HepG2 (cell line): ENCODE measurements around the gene INHA. TPM values are rescaled to one million over a fixed set of nuclear protein-coding genes. Genes with fewer than 3 reads are reported as not detected.

ENCODE experiments used
- ARID2 ChIP-seq: sonication (generic); formaldehyde crosslinking; IDR thresholded peaks from 2 replicates; pipeline ENCODE4 v1.8.1; 2022; ENCODE audit warnings: mild to moderate bottlenecking, missing genetic modification reagents, borderline replicate concordance
- CREM ChIP-seq, 2 experiments: sonication (generic) in 1 of 2; formaldehyde crosslinking in 1 of 2; IDR thresholded peaks; 2 replicates each; pipeline versions ENCODE4 v1.4.0 to v1.6.1; 2016 to 2020; ENCODE audit warnings: antibody characterized with exemption in 1 of 2, mild to moderate bottlenecking in 1 of 2, missing genetic modification reagents in 1 of 2
- ELF3 ChIP-seq: IDR thresholded peaks from 2 replicates; pipeline ENCODE4 v1.6.1; 2016; ENCODE audit warnings: missing genetic modification reagents, missing compliant biosample characterization
- HHEX ChIP-seq: IDR thresholded peaks from 2 replicates; pipeline ENCODE4 v1.6.1; 2016; ENCODE audit warnings: control low read depth
- NCOA5 ChIP-seq: sonication (generic); formaldehyde crosslinking; IDR thresholded peaks from 2 replicates; pipeline ENCODE4 v1.4.0; 2020; ENCODE audit warnings: missing genetic modification reagents
- SMAD3 ChIP-seq: sonication (generic); formaldehyde crosslinking; IDR thresholded peaks from 2 replicates; pipeline ENCODE4 v1.4.0; 2020; ENCODE audit warnings: missing genetic modification reagents
- ZBTB20 ChIP-seq: sonication (generic); formaldehyde crosslinking; IDR thresholded peaks from 2 replicates; pipeline ENCODE4 v1.8.1; 2023; ENCODE audit warnings: missing genetic modification reagents, low read depth, mild to moderate bottlenecking, borderline replicate concordance
- ZNF10 ChIP-seq: sonication (generic); formaldehyde crosslinking; IDR thresholded peaks from 2 replicates; pipeline ENCODE4 v1.4.0; 2020; ENCODE audit warnings: mild to moderate bottlenecking, low read depth, missing genetic modification reagents, borderline replicate concordance
- ZNF274 ChIP-seq: sonication (generic); formaldehyde crosslinking; IDR thresholded peaks from 2 replicates; pipeline ENCODE4 v1.5.1; 2020; ENCODE audit warnings: mild to moderate bottlenecking, missing genetic modification reagents
- ZNF337 ChIP-seq: sonication (generic); formaldehyde crosslinking; IDR thresholded peaks from 2 replicates; pipeline ENCODE4 v1.5.1; 2020; ENCODE audit warnings: missing genetic modification reagents, low read depth, mild to moderate bottlenecking, borderline replicate concordance
- ZNF782 ChIP-seq: sonication (generic); formaldehyde crosslinking; IDR thresholded peaks from 2 replicates; pipeline ENCODE4 v1.4.0; 2020; ENCODE audit warnings: missing genetic modification reagents, mild to moderate bottlenecking, borderline replicate concordance
- ZSCAN25 ChIP-seq: sonication (generic); formaldehyde crosslinking; IDR thresholded peaks from 2 replicates; pipeline ENCODE4 v1.8.0; 2022; ENCODE audit warnings: mild to moderate bottlenecking, missing genetic modification reagents
- polyA plus RNA-seq, 8 experiments: library from polyadenylated mRNA; depleted of rRNA in 3 of 8; stranded (reverse) in 7 of 8; unstranded in 1 of 8; fragments of >200 nt; fragmentation: Illumina TruSeq in 4 of 8; extraction: Trizol in 4 of 8; gene quantifications; 2 replicates each; pipeline versions ENCODE4 v1.2.1 to v1.2.3, GENCODE V29; 2011 to 2016; ENCODE audit warnings: low read depth in 4 of 8, missing spikeins in 1 of 8, mixed read lengths in 1 of 8; ENCODE audit not compliant: insufficient read depth in 1 of 8
- total RNA-seq, 5 experiments: library from RNA; depleted of rRNA; stranded (reverse); fragments of >200 nt; fragmentation: Illumina TruSeq; extraction: Trizol; gene quantifications; 2 replicates each; pipeline ENCODE4 v1.2.3, GENCODE V29; 2016; ENCODE audit warnings: low read depth in 1 of 5
- TF ChIP-seq, protein P1 (sequence below): sonication (generic); formaldehyde crosslinking; IDR thresholded peaks from 2 replicates; pipeline ENCODE4 v1.4.0; 2020; ENCODE audit warnings: mild to moderate bottlenecking, missing genetic modification reagents
- TF ChIP-seq, protein P2 (sequence below): sonication (generic); formaldehyde crosslinking; IDR thresholded peaks from 2 replicates; pipeline ENCODE4 v1.5.1; 2020; ENCODE audit warnings: mild to moderate bottlenecking, missing genetic modification reagents, borderline replicate concordance
- TF ChIP-seq, protein P3 (sequence below): sonication (generic); formaldehyde crosslinking; IDR thresholded peaks from 2 replicates; pipeline ENCODE4 v1.5.0; 2020; ENCODE audit warnings: missing genetic modification reagents
- TF ChIP-seq, protein P4 (sequence below): sonication (generic); formaldehyde crosslinking; IDR thresholded peaks from 2 replicates; pipeline ENCODE4 v1.5.0; 2020; ENCODE audit warnings: mild to moderate bottlenecking, missing genetic modification reagents
- TF ChIP-seq, protein P5 (sequence below): sonication (generic); formaldehyde crosslinking; conservative IDR thresholded peaks from 2 replicates; pipeline ENCODE4 v1.8.1; 2023; ENCODE audit warnings: missing genetic modification reagents

INHA gene
- total and polyA plus RNA-seq, 2 of the 13 experiments (the other 11 are each of a cell fraction or from before 2014, with no cell fraction given), result 4.1 to 15.2 TPM

DNA sequence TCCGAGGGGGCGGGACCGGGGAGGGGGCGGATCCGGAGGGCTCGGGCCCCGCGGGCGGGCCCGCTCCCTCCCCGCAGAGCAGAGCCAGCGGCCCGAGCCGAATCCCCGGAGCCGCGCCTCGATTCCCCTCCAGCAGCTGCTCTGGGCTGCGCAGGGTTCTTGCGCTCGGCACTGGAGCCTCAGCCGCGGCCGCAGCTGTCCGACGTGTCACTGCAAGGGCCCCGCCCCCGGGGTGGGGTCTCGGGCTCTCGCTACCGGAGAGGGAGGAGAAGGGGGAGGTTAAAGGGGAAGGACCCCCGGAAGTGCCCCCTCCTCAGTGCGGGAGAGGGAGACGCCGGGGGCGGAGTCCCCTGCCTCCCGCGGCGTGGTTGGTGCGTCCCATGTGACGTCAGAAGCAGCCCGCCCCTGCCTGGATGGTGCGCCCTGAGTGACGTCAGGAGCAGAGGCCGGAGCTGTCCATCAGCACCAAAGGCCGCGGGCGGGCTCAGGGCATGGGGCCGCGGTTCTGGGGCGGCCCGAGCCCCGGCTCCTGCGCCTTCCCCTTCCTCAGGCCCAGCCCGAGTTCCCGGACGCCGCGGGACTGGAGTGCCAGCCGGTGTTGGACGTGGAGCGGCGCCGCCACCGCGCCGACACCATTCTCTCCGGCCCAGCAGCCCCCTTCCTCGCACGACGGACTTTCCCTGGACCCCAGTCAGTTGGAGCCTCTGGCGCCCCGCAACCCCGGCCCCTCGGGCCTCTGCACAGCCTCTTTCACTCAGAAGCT, 28.3 kb upstream of the INHA start, which contains the start of the genes CHPF and TMEM198 (continued):
- TF ChIP-seq, protein P1, sequence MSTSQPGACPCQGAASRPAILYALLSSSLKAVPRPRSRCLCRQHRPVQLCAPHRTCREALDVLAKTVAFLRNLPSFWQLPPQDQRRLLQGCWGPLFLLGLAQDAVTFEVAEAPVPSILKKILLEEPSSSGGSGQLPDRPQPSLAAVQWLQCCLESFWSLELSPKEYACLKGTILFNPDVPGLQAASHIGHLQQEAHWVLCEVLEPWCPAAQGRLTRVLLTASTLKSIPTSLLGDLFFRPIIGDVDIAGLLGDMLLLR (CRISPR knock-in tag), result peak; percentile 94; the same call in 1 of the 2 replicates
- TF ChIP-seq HHEX (CRISPR knock-in tag) (no peak), ZSCAN25 (peak; percentile 63), ZNF337 (peak; percentile 45; the same call in 1 of the 2 replicates), SMAD3 (peak; percentile 78; the same call in 1 of the 2 replicates), CREM (IDR thresholded peaks at IDR 0.05) (peak; percentile 97), CREM (CRISPR knock-in tag; IDR thresholded peaks at IDR 0.05) (peak; percentile 80), NCOA5 (0 out of 2 replicates have a peak, but pooled peaks have one; percentile 80), ZBTB20 (CRISPR knock-in tag) (peak; percentile 93), ZNF782 (CRISPR knock-in tag) (peak; percentile 91; the same call in 1 of the 2 replicates), ELF3 (CRISPR knock-in tag) (peak; percentile 69), ZNF10 (CRISPR knock-in tag) (no peak), ZNF274 (no peak), ARID2 (peak; percentile 95; the same call in 1 of the 2 replicates)
- TF ChIP-seq, protein P2, sequence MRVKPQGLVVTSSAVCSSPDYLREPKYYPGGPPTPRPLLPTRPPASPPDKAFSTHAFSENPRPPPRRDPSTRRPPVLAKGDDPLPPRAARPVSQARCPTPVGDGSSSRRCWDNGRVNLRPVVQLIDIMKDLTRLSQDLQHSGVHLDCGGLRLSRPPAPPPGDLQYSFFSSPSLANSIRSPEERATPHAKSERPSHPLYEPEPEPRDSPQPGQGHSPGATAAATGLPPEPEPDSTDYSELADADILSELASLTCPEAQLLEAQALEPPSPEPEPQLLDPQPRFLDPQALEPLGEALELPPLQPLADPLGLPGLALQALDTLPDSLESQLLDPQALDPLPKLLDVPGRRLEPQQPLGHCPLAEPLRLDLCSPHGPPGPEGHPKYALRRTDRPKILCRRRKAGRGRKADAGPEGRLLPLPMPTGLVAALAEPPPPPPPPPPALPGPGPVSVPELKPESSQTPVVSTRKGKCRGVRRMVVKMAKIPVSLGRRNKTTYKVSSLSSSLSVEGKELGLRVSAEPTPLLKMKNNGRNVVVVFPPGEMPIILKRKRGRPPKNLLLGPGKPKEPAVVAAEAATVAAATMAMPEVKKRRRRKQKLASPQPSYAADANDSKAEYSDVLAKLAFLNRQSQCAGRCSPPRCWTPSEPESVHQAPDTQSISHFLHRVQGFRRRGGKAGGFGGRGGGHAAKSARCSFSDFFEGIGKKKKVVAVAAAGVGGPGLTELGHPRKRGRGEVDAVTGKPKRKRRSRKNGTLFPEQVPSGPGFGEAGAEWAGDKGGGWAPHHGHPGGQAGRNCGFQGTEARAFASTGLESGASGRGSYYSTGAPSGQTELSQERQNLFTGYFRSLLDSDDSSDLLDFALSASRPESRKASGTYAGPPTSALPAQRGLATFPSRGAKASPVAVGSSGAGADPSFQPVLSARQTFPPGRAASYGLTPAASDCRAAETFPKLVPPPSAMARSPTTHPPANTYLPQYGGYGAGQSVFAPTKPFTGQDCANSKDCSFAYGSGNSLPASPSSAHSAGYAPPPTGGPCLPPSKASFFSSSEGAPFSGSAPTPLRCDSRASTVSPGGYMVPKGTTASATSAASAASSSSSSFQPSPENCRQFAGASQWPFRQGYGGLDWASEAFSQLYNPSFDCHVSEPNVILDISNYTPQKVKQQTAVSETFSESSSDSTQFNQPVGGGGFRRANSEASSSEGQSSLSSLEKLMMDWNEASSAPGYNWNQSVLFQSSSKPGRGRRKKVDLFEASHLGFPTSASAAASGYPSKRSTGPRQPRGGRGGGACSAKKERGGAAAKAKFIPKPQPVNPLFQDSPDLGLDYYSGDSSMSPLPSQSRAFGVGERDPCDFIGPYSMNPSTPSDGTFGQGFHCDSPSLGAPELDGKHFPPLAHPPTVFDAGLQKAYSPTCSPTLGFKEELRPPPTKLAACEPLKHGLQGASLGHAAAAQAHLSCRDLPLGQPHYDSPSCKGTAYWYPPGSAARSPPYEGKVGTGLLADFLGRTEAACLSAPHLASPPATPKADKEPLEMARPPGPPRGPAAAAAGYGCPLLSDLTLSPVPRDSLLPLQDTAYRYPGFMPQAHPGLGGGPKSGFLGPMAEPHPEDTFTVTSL (CRISPR knock-in tag), result no peak
- TF ChIP-seq, protein P3, sequence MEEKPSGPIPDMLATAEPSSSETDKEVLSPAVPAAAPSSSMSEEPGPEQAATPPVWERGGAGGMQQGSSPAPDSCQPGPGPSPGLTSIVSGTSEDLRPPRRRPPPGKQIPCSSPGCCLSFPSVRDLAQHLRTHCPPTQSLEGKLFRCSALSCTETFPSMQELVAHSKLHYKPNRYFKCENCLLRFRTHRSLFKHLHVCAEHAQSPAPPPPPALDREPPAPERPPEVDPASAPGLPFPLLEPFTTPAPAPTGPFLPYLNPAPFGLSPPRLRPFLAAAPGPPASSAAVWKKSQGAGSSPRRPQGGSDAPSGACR, result peak; percentile 83
- TF ChIP-seq, protein P4, sequence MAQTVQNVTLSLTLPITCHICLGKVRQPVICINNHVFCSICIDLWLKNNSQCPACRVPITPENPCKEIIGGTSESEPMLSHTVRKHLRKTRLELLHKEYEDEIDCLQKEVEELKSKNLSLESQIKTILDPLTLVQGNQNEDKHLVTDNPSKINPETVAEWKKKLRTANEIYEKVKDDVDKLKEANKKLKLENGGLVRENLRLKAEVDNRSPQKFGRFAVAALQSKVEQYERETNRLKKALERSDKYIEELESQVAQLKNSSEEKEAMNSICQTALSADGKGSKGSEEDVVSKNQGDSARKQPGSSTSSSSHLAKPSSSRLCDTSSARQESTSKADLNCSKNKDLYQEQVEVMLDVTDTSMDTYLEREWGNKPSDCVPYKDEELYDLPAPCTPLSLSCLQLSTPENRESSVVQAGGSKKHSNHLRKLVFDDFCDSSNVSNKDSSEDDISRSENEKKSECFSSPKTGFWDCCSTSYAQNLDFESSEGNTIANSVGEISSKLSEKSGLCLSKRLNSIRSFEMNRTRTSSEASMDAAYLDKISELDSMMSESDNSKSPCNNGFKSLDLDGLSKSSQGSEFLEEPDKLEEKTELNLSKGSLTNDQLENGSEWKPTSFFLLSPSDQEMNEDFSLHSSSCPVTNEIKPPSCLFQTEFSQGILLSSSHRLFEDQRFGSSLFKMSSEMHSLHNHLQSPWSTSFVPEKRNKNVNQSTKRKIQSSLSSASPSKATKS (CRISPR knock-in tag), result no peak
- TF ChIP-seq, protein P5, sequence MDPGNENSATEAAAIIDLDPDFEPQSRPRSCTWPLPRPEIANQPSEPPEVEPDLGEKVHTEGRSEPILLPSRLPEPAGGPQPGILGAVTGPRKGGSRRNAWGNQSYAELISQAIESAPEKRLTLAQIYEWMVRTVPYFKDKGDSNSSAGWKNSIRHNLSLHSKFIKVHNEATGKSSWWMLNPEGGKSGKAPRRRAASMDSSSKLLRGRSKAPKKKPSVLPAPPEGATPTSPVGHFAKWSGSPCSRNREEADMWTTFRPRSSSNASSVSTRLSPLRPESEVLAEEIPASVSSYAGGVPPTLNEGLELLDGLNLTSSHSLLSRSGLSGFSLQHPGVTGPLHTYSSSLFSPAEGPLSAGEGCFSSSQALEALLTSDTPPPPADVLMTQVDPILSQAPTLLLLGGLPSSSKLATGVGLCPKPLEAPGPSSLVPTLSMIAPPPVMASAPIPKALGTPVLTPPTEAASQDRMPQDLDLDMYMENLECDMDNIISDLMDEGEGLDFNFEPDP (CRISPR knock-in tag), result no peak
